ENCODE data around the gene PWWP2B. TPM values are rescaled to one million over a fixed set of nuclear protein-coding genes. Genes with fewer than 3 reads are reported as not detected.

Gene PWWP2B
- total RNA-seq, 1 donor from 2014 or later = 12.9 TPM

DNA sequence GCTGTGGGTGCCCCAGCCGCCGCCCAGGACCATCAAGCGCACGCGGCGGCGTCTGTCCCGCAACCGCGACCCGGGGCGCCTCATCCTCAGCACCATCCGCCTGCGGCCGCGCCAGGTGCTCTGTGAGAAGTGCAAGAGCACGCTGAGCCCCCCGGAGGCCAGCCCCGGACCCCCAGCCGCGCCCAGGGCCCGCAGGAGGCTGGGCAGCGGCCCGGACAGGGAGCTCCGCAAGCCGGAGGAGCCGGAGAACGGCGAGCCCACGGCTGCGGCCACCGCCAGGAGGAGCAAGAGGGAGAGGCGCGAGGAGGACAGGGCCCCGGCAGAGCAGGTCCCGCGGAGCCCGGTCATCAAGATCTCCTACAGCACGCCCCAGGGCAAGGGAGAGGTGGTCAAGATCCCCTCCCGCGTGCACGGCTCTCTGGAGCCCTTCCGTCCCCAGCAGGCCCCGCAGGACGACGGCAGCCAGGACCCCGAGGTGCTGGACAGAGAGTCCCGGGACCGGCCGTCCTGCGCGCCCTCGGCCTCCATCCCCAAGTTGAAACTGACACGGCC lies 8.0 kb downstream of the PWWP2B start:
- Mint-ChIP-seq H3K4me3 (ENCODE audit: unreplicated experiment) (no peak overlapping the region), H3K9me3 (ENCODE audit: unreplicated experiment) (no peaks in the 10 kb centered on the region), H3K27me3 (ENCODE audit: unreplicated experiment) (no peaks in the 10 kb centered on the region), H3K36me3 (ENCODE audit: unreplicated experiment) (peaks cover 4% of the 10 kb centered on the region), H3K27ac (ENCODE audit: unreplicated experiment) (no peak overlapping the region), H3K4me1 (ENCODE audit: unreplicated experiment) (peaks cover 28% of the 10 kb centered on the region)
- no peak for DNase-seq (ENCODE audit: extremely low spot score, unreplicated experiment)
- TF ChIP-seq, protein P1, sequence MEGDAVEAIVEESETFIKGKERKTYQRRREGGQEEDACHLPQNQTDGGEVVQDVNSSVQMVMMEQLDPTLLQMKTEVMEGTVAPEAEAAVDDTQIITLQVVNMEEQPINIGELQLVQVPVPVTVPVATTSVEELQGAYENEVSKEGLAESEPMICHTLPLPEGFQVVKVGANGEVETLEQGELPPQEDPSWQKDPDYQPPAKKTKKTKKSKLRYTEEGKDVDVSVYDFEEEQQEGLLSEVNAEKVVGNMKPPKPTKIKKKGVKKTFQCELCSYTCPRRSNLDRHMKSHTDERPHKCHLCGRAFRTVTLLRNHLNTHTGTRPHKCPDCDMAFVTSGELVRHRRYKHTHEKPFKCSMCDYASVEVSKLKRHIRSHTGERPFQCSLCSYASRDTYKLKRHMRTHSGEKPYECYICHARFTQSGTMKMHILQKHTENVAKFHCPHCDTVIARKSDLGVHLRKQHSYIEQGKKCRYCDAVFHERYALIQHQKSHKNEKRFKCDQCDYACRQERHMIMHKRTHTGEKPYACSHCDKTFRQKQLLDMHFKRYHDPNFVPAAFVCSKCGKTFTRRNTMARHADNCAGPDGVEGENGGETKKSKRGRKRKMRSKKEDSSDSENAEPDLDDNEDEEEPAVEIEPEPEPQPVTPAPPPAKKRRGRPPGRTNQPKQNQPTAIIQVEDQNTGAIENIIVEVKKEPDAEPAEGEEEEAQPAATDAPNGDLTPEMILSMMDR (IDR thresholded peaks at IDR 0.05) = no peak

DNA sequence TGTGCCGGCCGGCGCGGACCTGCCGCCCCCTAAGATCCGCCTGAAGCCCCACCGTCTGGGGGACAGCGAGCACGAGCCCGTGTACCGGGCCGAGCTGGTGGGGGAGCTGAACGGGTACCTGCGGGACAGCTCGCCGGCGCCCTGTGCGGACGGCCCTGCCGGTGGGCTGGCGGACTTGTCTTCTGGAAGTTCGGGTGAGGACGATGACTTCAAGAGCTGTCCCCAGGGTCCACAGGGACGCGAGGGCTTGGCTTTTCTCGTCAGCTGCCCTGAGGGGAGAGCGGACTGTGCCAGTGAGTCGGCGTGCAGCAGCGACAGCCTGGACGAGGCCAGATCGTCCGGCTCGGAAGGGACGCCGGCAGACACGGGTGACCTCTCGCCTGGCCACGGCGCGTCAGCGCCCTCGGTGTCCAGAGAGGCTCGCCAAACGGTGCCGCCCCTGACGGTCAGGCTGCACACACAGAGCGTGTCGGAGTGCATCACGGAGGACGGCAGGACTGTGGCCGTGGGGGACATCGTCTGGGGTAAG lies 8.5 kb downstream of the PWWP2B start:
- Mint-ChIP-seq H3K27ac (ENCODE audit: unreplicated experiment) (no peak overlapping the region), H3K9me3 (ENCODE audit: unreplicated experiment) (no peaks in the 10 kb centered on the region)
- no peak for DNase-seq (ENCODE audit: extremely low spot score, unreplicated experiment)

DNA sequence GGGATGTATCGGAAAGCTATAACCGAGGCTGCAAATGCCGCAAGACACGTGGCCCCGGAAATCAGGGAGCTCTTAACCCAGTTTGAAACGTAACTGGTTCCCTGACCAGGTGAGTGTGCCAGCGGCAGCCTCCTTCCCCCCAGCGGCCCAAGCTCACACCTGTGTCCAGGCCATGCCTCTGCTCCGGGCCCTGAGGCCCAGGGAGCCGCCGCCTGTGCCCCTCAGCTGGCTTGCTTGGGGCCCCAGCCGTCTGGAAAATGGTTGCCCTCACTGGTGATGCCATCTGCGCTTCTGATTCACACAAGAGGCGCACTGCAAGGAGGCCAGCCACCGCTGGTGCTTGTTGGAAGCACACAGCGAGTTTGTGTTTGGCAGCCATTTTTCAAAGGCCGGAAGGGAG lies 9.2 kb downstream of the PWWP2B start:
- TF ChIP-seq, protein P1 (IDR thresholded peaks at IDR 0.05) = no peak
- Mint-ChIP-seq H3K4me3 (ENCODE audit: unreplicated experiment) (no peak overlapping the region), H3K27ac (ENCODE audit: unreplicated experiment) (no peak overlapping the region), H3K36me3 (ENCODE audit: unreplicated experiment) (peaks cover 4% of the 10 kb centered on the region), H3K4me1 (ENCODE audit: unreplicated experiment) (peaks cover 27% of the 10 kb centered on the region), H3K27me3 (ENCODE audit: unreplicated experiment) (no peaks in the 10 kb centered on the region), H3K9me3 (ENCODE audit: unreplicated experiment) (no peaks in the 10 kb centered on the region)
- DNase-seq (ENCODE audit: extremely low spot score, unreplicated experiment) = no peak

More for the DNA sequence above, 8.5 kb downstream of the PWWP2B start:
- TF ChIP-seq, protein P1 (IDR thresholded peaks at IDR 0.05) = no peak
- H3K4me1 Mint-ChIP-seq (ENCODE audit: unreplicated experiment) = peaks cover 26% of the 10 kb centered on the region
- H3K36me3 Mint-ChIP-seq (ENCODE audit: unreplicated experiment) = peaks cover 4% of the 10 kb centered on the region
- H3K4me3 Mint-ChIP-seq (ENCODE audit: unreplicated experiment) = no peak overlapping the region
- no peaks in the 10 kb centered on the region for H3K27me3 Mint-ChIP-seq (ENCODE audit: unreplicated experiment)

DNA sequence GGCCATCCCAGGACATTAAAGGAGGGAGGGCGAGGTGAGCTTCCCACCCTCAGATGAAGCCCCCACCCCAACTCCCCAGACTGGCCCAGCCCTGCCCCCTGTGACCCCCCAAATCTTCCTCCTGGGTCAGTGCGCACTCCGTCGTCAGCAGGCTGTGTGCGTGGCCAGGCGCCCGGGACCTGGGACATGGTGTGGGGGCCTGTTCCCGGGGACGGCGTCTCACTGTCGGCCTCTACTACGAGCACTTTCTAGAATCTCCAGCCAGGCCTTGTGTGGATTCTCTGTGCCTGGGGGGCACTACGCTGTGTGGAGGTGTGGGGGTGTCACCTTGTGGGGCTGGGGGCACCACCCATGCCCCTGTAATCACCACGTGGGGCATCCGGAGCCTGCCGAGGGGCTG lies 9.8 kb downstream of the PWWP2B start:
- Mint-ChIP-seq H3K27ac (ENCODE audit: unreplicated experiment) (no peak overlapping the region), H3K27me3 (ENCODE audit: unreplicated experiment) (no peaks in the 10 kb centered on the region), H3K9me3 (ENCODE audit: unreplicated experiment) (no peaks in the 10 kb centered on the region), H3K4me3 (ENCODE audit: unreplicated experiment) (no peak overlapping the region), H3K4me1 (ENCODE audit: unreplicated experiment) (peaks cover 33% of the 10 kb centered on the region), H3K36me3 (ENCODE audit: unreplicated experiment) (peaks cover 4% of the 10 kb centered on the region)
- TF ChIP-seq, protein P1 (IDR thresholded peaks at IDR 0.05) = no peak
- no peak for DNase-seq (ENCODE audit: extremely low spot score, unreplicated experiment)

DNA sequence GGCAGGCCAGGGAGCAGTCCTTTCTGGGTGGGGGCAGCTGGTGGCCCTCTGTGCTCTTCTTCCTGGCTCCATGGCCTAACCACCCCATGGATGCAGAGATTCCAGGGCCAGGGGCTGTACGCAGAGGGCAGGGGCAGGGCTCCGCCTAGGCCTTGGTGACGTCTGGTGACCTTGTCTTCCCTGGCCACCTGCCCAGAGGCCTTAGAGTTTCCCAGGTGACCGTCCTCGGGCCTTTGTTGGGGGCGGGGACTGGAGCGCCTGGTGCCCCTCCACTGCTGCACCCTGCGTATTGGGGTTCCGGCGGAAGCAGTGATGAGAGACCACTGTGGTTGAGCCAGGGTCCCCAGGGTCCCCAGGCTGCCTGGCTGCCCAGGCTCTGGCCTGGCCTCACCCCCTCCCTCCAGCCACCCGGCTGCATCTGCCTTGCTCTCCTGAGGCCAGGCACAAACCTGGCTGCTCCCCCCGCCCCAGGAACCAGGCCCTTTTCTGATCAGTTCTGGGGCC lies 10.3 kb downstream of the PWWP2B start:
- TF ChIP-seq, protein P1 (IDR thresholded peaks at IDR 0.05) = no peak
- Mint-ChIP-seq H3K27me3 (ENCODE audit: unreplicated experiment) (no peaks in the 10 kb centered on the region), H3K27ac (ENCODE audit: unreplicated experiment) (peak overlapping the region; percentile 92), H3K4me3 (ENCODE audit: unreplicated experiment) (peak overlapping the region; percentile 51), H3K9me3 (ENCODE audit: unreplicated experiment) (no peaks in the 10 kb centered on the region), H3K4me1 (ENCODE audit: unreplicated experiment) (peaks cover 39% of the 10 kb centered on the region), H3K36me3 (ENCODE audit: unreplicated experiment) (peaks cover 4% of the 10 kb centered on the region)
- DNase-seq (ENCODE audit: extremely low spot score, unreplicated experiment) = no peak
